AG04450 (cell line): Measurements from ENCODE around the gene RPL12. TPM values are rescaled to one million over a fixed set of nuclear protein-coding genes. Genes with fewer than 3 reads are reported as not detected.

Experiments used
- CTCF ChIA-PET: fragments of 300-600, 350-600 bp; formaldehyde crosslinking; extraction: SDS; loops from one replicate; lab custom pipeline; 2022; ENCODE audit warnings: antibody characterized with exemption, inconsistent platforms; lab: Charles Lee
- POLR2A ChIA-PET: fragments of 350-600 bp; formaldehyde crosslinking; extraction: SDS; loops from one replicate; lab custom pipeline; 2021; ENCODE audit warnings: antibody characterized with exemption, inconsistent platforms; lab: Yijun Ruan, JAX
- DNase-seq: peaks from one replicate; pipeline ENCODE4 v3.0.0-alpha.2; 2011; ENCODE audit warnings: low read depth, low spot score
- H3K27ac ChIP-seq: one replicate; pipeline ENCODE4 v1.5.1; 2012; ENCODE audit warnings: low read depth, low read length, control low read depth
- H3K27me3 ChIP-seq: one replicate; pipeline ENCODE4 v1.6.0; 2012; ENCODE audit warnings: low read length; ENCODE audit not compliant: control insufficient read depth, insufficient read depth
- H3K4me3 ChIP-seq: 2 replicates; pipeline ENCODE4 v1.5.1; 2011; ENCODE audit warnings: mild to moderate bottlenecking, low read depth, low read length, control low read depth
- H3K9me3 ChIP-seq: 2 replicates; pipeline ENCODE4 v1.5.1; 2012; ENCODE audit warnings: low read length; ENCODE audit not compliant: control insufficient read depth, insufficient read depth
- polyA plus RNA-seq: library from polyadenylated mRNA; depleted of rRNA; stranded (reverse); fragments of >200 nt; gene quantifications from 2 replicates; pipeline ENCODE4 v1.2.3, GENCODE V29; 2011
- TF ChIP-seq, protein P1 (sequence below): IDR thresholded peaks from 2 replicates; pipeline ENCODE4 v1.5.1; 2011; ENCODE audit warnings: low read depth, low read length, control low read depth, inconsistent platforms

RPL12 gene
- polyA plus RNA-seq, 1 experiment, result 2,379 TPM

DNA sequence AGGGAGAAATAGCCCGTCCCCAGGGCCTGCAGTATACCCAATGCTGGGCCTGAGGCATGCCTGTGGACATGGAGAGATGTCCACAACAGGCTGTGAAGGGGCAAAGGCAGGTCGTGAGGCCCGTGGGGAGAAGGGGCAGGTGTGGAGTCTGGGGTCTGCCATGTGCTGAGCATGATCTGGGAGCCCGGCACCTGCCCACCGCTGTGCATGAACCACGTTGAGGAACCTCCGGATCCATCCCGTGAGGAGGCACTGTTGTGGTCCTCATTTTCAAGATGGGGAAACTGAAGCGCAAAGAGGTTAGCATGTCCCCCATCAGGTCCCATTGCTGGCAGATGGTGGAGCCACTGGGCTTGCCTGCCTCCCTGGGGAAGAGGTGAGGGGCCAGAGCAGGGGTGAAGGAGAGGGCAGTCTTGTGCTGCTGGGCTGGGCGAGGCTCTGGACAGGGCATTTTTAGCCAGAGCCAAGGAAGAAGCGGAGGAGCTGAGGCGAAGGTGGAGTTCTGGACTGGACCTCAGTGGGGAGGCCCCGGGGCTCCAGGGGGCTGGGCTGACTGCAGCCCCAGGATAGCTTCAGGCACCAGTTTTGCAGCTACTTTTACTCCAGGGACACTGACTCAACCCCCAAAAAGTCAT lies 46.6 kb upstream of the RPL12 start:
- Histone ChIP-seq H3K4me3 (no peak overlapping the region), H3K9me3 (no peaks in the 10 kb centered on the region), H3K27ac (no peak overlapping the region), H3K27me3 (no peaks in the 10 kb centered on the region)
- CTCF ChIA-PET, result no interaction called here
- TF ChIP-seq, protein P1, sequence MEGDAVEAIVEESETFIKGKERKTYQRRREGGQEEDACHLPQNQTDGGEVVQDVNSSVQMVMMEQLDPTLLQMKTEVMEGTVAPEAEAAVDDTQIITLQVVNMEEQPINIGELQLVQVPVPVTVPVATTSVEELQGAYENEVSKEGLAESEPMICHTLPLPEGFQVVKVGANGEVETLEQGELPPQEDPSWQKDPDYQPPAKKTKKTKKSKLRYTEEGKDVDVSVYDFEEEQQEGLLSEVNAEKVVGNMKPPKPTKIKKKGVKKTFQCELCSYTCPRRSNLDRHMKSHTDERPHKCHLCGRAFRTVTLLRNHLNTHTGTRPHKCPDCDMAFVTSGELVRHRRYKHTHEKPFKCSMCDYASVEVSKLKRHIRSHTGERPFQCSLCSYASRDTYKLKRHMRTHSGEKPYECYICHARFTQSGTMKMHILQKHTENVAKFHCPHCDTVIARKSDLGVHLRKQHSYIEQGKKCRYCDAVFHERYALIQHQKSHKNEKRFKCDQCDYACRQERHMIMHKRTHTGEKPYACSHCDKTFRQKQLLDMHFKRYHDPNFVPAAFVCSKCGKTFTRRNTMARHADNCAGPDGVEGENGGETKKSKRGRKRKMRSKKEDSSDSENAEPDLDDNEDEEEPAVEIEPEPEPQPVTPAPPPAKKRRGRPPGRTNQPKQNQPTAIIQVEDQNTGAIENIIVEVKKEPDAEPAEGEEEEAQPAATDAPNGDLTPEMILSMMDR, result no peak
- POLR2A ChIA-PET, result no interaction called here
- DNase-seq, result no peak

DNA sequence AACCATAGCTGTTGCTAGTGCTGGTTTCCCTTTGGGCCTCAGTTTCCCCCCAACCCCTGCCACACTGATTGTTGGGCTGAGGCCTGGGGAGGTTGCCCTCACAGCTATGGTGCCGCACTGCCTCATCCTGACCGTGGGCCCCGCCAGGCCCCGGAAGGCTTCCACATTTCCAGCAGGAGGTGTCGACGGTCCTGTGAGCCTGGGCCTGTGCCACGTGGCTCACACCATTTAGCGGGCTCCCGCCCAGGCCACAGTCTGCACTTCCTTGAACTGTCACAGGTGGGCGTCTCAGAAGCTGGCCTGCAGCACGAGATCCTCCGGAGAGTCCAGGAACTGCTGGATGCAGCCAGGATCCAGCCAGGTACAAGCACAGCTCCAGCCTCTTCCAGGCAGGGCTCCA lies 45.8 kb upstream of the RPL12 start:
- Histone ChIP-seq H3K27me3 (no peaks in the 10 kb centered on the region), H3K4me3 (no peak overlapping the region), H3K9me3 (no peaks in the 10 kb centered on the region), H3K27ac (no peak overlapping the region)
- ChIA-PET POLR2A (no interaction called here), CTCF (interaction anchor here (1.0 kb wide), 1 partner anchor 238 kb away, joined by 3 read pairs; the partner anchor contains the start of gene TOR2A)
- DNase-seq, result no peak
- TF ChIP-seq, protein P1, result no peak

DNA sequence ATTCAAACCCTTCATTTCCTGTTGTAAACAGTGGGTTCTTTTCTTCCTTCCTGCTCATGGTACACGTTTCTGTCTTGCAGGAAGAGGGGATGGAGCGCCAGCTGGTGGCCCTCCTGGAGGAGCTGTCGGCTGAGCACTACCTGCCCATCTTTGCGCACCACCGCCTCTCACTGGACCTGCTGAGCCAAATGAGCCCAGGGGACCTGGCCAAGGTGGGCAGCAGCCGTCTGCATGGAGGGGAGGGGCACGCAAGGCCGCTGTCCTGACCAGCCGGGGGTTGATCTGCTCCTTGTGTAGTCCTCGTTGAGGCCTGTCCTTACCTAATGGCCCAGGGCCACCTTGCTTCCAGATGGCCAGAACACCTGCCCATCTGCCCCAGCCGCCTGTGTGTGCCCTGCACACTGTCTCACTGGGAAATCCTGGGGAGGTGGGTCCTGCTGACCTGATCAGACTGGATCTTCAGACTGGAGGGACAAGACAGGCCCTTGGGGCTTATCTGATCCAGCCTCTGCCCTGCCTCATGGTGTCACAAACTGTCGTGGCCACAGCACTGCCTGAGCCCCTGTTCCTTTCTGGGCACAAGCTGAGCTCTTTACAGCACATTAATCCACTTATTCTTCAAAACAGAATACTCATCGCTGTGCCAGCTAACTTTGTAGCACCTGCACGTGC lies 44.8 kb upstream of the RPL12 start:
- TF ChIP-seq, protein P1, result no peak
- POLR2A ChIA-PET, result no interaction called here
- H3K9me3 ChIP-seq, result no peaks in the 10 kb centered on the region
- no peaks in the 10 kb centered on the region for H3K27me3 ChIP-seq
- no peak overlapping the region for H3K27ac ChIP-seq
- no peak overlapping the region for H3K4me3 ChIP-seq
- CTCF ChIA-PET, result interaction anchor here (1.0 to 1.2 kb wide), 2 partner anchors 8 to 239 kb away, joined by 3 read pairs; partner anchors contain the start of gene TOR2A
- DNase-seq, result no peak

DNA sequence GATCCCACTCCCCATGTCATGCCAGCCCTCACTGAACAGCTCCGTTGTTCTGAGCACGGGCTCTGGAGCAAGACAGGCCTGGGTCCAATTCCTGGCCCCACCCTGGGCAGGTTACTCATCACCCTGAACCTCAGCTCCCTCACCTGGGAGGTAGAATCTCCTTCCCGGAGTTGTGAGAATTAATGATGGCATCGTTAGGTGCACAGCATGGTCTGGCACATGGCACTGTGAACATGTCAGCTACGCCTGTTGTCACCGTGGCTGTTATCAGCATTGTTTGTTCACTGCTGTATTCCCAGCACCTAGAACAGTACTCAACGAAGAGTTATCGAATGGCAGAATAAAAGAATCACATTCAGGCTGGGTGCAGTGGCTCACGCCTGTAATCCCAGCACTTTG lies 43.1 kb upstream of the RPL12 start:
- ChIA-PET POLR2A (no interaction called here), CTCF (interaction anchor here (0.6 kb wide), 1 partner anchor 210 kb away, joined by 4 read pairs; no protein-coding TSS in a partner anchor)
- TF ChIP-seq, protein P1, result no peak
- H3K27ac ChIP-seq, result no peak overlapping the region
- H3K4me3 ChIP-seq, result no peak overlapping the region
- H3K27me3 ChIP-seq, result no peaks in the 10 kb centered on the region
- no peak for DNase-seq
- no peaks in the 10 kb centered on the region for H3K9me3 ChIP-seq
